Measurements from ENCODE around the gene RBM41.
"Not testable (repeated sequence)": the region's sequence is repeated elsewhere in the genome, so short reads cannot be mapped to it uniquely, and the experiment has no call there.

RBM41 gene

GRCh38 chrX:107118322-107119147 is at the start of gene RBM41:
Gene RBM41, minus strand, starts transcription at chrX:107118822. Its CDS starts 49 bp downstream, at chrX:107118773.
- no peak for FAIRE-seq
- peak; percentile 30 for DNase-seq (ENCODE audit: low spot score)

- FAIRE-seq, result no peak
- DNase-seq (ENCODE audit: low spot score), result no peak
Measured at GRCh38 chrX:107168257-107168656, 49.6 kb upstream of the RBM41 start.

GRCh38 chrX:107167163-107167921 is 48.7 kb upstream of the RBM41 start:
- no peak for DNase-seq (ENCODE audit: low spot score)
- FAIRE-seq, result no peak

- not testable (repeated sequence) for FAIRE-seq; DNase-seq (ENCODE audit: low spot score)
Measured at GRCh38 chrX:107157618-107158017, 39.0 kb upstream of the RBM41 start.

- DNase-seq (ENCODE audit: low spot score); FAIRE-seq: not testable (repeated sequence)
Measured at GRCh38 chrX:107155621-107156430, 37.2 kb upstream of the RBM41 start.

GRCh38 chrX:107154787-107155620 is 36.4 kb upstream of the RBM41 start:
- no peak for FAIRE-seq
- DNase-seq (ENCODE audit: low spot score), result no peak

GRCh38 chrX:107153005-107153404 is 34.4 kb upstream of the RBM41 start:
- DNase-seq (ENCODE audit: low spot score), result no peak
- FAIRE-seq, result no peak

- no peak for DNase-seq (ENCODE audit: low spot score)
- FAIRE-seq, result no peak
Measured at GRCh38 chrX:107146670-107147069, 28.0 kb upstream of the RBM41 start.

- FAIRE-seq, result no peak
- DNase-seq (ENCODE audit: low spot score), result no peak
Measured at GRCh38 chrX:107135965-107136307, 17.3 kb upstream of the RBM41 start.

- no peak for DNase-seq (ENCODE audit: low spot score)
- no peak for FAIRE-seq
Measured at GRCh38 chrX:107135049-107135964, 16.7 kb upstream of the RBM41 start.

- DNase-seq (ENCODE audit: low spot score), result no peak
- FAIRE-seq, result no peak
Measured at GRCh38 chrX:107123750-107124149, 5.1 kb upstream of the RBM41 start.

- FAIRE-seq (no peak), DNase-seq (ENCODE audit: low spot score) (no peak)
Measured at GRCh38 chrX:107119283-107119682, 661 bp upstream of the RBM41 start.

GRCh38 chrX:107117993-107118321 is 665 bp downstream of the RBM41 start:
- peak; percentile 0 for DNase-seq (ENCODE audit: low spot score)
- no peak for FAIRE-seq

- DNase-seq (ENCODE audit: low spot score), result no peak
- no peak for FAIRE-seq
Measured at GRCh38 chrX:107107459-107107858, 11.2 kb downstream of the RBM41 start.

- FAIRE-seq, result no peak
- DNase-seq (ENCODE audit: low spot score), result no peak
Measured at GRCh38 chrX:107102980-107103379, 15.6 kb downstream of the RBM41 start.

GRCh38 chrX:107076158-107076557 is 42.5 kb downstream of the RBM41 start:
- DNase-seq (ENCODE audit: low spot score), result no peak
- no peak for FAIRE-seq

- not testable (repeated sequence) for DNase-seq (ENCODE audit: low spot score); FAIRE-seq
Measured at GRCh38 chrX:107057731-107058130, 60.9 kb downstream of the RBM41 start.

GRCh38 chrX:107054978-107055377 is 63.6 kb downstream of the RBM41 start:
- no peak for DNase-seq (ENCODE audit: low spot score)
- no peak for FAIRE-seq

GRCh38 chrX:107050195-107050709 is 68.4 kb downstream of the RBM41 start:
- no peak for DNase-seq (ENCODE audit: low spot score)
- FAIRE-seq, result no peak

- no peak for DNase-seq (ENCODE audit: low spot score)
- FAIRE-seq, result no peak
Measured at GRCh38 chrX:107047622-107048021, 71.0 kb downstream of the RBM41 start.

Measured in urothelium cell line (cell line).